ENCODE measurements around the gene SORT1.
"Not testable (repeated sequence)": the region's sequence is repeated elsewhere in the genome, so short reads cannot be mapped to it uniquely, and the experiment has no call there.

Gene SORT1

DNA sequence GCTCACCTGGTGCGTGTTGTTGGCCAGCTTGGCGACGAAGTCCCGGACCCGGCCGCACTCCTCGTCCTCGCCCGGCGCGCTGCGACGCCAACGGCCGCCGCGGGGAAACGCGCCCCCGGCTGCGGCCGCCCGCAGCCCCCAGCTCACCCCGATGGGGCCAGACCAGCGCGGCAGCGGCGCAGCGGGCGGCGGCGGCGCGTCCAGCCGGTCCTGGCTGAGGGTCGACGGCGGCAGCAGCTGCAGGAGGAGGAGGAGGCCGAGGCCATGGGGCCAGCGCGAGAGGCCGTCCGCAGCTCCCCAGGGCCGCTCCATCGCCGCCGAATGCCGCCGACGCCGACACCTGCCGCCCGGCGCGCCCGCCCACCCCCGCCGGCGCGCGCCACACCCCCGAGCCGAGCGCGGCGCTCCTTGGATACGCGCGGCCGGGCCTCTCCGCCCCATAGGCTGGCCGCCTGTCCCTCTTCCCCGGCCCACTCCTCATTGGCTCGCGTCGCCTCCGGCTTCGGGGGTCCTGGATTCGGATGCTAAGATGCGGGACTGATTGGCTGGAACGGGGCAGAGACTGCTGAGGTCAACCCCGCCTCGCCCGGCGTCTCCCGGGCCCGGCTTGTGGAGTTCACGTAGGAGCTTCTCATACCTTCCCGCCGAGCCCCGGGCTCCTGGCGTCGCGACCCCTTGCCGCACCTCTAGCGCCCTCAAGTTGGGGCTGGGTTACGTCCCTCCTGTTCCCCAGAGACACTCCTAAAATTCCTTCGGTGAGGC, at the start of gene SORT1:
Gene SORT1 (minus strand): TSS at position 338 of the 762 bp plus-strand sequence. CDS start 26 bp downstream, at position 312.
- DNase-seq (ENCODE audit: low read depth in 3 of 3, low spot score in 1 of 3) = peak in 2 of 3 donors; percentile 4 to 38

DNA sequence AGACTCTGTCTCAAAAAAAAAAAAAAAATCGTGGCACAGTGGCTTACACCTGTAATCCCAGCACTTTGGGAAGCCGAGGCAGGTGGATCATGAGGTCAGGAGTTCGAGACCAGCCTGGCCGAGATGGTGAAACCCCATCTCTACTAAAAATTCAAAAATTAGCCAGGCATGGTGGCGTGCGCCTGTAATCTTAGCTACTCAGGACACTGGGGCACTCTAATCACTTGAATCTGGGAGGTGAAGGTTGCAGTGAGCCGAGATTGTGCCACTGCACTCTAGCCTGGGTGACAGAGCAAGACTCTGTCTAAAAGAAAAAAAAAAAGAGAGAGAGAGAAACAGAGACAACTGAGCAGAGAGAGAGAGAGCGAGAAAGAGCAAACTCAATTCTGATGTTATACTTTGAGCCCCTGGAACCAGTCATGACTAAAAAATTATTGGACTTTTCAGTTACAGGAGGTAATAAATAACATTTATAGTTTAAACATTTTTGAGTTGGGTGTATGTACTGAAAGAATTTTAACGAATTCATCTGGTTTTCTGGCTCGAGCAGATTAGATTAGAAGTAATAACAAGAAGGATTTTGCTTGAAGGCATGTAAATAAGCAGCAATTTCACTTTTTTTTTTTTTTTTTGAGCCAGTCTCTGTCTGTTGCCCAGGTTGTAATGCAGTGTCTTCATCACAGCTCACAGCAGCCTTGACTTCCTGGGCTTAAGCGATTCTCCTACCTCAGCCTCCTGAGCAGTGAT, 48.4 kb upstream of the SORT1 start:
- DNase-seq (ENCODE audit: low read depth in 3 of 3, low spot score in 1 of 3) = not testable (repeated sequence)

- DNase-seq (ENCODE audit: low read depth in 3 of 3, low spot score in 1 of 3) = no peak
Observed at GRCh38 chr1:109444346-109444745, 46.6 kb upstream of the SORT1 start.

GRCh38 chr1:109443476-109443875, 45.8 kb upstream of the SORT1 start:
- DNase-seq (ENCODE audit: low read depth in 3 of 3, low spot score in 1 of 3) = no peak

- no peak for DNase-seq (ENCODE audit: low read depth in 3 of 3, low spot score in 1 of 3)
Observed at GRCh38 chr1:109441069-109441468, 43.4 kb upstream of the SORT1 start.

DNA sequence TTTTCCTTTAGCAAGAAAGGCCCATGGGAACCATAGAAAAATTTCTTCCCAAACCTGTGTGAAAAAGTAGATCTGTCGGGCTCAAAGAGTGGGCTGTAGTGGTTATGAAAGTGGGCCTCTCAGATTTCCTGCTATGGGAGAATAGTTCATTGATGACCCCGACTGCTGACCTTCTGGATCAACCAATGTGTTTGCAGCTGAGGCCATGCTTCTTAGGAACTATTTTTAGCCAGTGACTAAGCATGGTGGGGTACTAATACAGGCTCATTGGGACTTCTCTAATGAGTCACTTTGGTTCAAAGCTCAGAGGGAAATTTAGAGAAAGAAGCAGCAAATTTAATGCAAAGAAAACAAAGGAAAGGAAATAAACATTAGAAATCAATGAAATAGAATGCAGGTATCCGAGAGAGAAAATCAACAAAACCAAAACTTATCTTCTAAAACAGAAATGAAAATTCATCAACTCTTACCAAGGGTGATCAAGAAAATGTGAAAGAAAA, 41.1 kb upstream of the SORT1 start:
- no peak for DNase-seq (ENCODE audit: low read depth in 3 of 3, low spot score in 1 of 3)

- no peak for DNase-seq (ENCODE audit: low read depth in 3 of 3, low spot score in 1 of 3)
Observed at GRCh38 chr1:109434484-109434883, 36.8 kb upstream of the SORT1 start.

- no peak for DNase-seq (ENCODE audit: low read depth in 3 of 3, low spot score in 1 of 3)
Observed at GRCh38 chr1:109433322-109433721, 35.6 kb upstream of the SORT1 start.

GRCh38 chr1:109432336-109432735, 34.6 kb upstream of the SORT1 start:
- DNase-seq (ENCODE audit: low read depth in 3 of 3, low spot score in 1 of 3) = no peak

- DNase-seq (ENCODE audit: low read depth in 3 of 3, low spot score in 1 of 3) = no peak
Observed at GRCh38 chr1:109427171-109427467, 29.4 kb upstream of the SORT1 start.

- DNase-seq (ENCODE audit: low read depth in 3 of 3, low spot score in 1 of 3) = peak; percentile 78 to 87 (median 85)
Observed at GRCh38 chr1:109426281-109427170, 28.8 kb upstream of the SORT1 start, which contains the start of gene PSMA5. Gene PSMA5 (minus strand): TSS chr1:109426448. CDS start chr1:109426330, 118 bp downstream.

DNA sequence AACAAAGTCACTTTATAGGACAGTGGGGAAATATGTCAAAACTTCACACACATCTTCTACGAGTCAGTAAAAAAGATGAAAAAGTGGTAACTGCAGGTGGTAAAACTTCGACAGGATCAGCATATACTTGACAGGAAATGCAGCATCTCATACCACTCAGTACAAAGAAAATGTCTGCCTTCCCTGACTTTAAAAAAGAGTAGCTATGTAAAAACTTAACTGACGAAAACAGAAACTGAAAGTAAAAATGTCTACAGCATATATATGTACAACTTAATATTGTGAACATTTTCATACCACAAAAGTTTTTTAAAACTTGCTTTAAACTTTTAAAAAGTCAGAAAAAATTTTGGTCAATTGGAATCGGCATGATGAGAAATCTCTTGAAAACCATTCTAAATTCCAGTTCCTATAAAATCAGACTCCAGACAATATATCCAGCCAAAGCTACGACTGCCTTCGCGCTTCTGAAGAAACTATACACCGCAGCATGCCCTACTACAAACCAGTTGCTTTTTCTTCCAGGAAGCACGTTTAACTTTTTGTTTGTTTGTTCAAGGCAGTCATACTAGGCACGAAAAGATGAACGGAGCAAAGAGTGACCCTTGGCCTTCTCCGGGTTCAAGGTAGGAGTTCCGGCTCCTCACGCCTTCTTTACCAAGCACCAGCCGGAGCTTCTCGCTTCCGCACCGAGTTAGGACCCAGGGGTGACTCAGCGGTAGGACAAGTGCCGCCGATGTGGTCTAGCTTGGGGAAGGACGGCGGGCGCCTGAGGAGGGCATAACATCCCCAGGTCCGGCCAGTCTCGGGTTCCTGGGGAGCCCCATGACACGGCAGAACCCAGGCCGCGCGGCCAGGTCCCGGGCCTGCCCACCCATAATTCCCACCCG, 27.9 kb upstream of the SORT1 start:
- peak in 2 of 3 donors; percentile 8 to 18 for DNase-seq (ENCODE audit: low read depth in 3 of 3, low spot score in 1 of 3)

DNA sequence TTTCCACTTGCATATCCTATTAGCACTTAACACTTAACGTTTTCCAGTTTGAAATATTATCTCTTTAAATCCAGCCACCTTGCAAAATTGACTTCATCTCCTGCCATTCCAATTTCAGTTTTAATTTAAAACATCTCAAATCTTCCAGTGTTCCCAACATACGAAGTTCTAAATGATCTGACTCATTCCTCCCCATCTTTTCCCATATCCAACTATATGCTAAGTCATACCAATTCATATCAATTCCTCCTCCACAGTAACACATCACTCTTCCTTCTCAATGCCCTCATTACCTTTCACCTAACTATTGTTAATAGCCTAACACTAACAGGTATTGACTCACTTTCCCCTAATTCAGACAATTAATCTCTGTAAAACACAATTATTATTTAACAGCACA, 25.8 kb upstream of the SORT1 start:
- DNase-seq (ENCODE audit: low read depth in 3 of 3, low spot score in 1 of 3) = no peak

DNA sequence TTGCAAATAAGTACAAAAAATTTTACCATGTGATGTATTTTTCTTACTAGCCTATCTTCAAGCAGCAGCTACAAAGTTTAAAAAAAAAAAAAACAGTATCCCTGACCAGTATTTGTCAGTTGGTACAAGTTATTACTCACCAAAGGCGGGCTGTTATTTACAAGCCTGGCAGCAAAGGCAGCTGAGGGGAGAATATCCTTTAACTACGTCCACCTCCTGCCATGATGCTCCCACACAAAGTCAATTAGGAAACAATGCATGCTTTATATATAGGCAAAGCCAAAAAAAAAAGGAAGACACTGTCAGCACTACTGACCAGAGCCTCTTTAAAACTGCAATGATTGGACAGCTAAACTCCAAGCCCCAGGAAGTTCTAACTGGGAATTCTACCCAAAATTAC, 14.8 kb upstream of the SORT1 start:
- DNase-seq (ENCODE audit: low read depth in 3 of 3, low spot score in 1 of 3) = no peak

DNA sequence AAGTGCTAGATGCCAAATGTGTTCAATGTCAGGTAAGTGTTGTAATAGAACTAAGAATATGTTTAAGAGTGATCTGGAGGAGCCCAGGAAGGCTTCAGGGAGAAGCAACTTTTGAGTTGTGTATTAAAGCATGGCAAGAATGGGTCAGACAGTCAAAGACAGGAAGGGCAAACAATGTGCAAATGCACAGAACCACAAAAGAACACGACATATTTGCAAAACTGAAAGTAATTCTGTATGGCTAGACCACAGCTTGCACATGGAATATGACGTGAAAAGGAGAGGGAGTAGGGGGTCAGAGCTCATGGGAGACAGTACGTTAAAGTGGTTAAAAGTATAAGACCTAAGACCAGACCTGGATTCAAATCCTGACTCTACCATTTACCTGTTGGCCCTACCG, 7.1 kb upstream of the SORT1 start:
- no peak for DNase-seq (ENCODE audit: low read depth in 3 of 3, low spot score in 1 of 3)

GRCh38 chr1:109402025-109402424, 4.3 kb upstream of the SORT1 start:
- no peak for DNase-seq (ENCODE audit: low read depth in 3 of 3, low spot score in 1 of 3)

- DNase-seq (ENCODE audit: low read depth in 3 of 3, low spot score in 1 of 3) = no peak
Observed at GRCh38 chr1:109400035-109400655, 2.4 kb upstream of the SORT1 start.

DNA sequence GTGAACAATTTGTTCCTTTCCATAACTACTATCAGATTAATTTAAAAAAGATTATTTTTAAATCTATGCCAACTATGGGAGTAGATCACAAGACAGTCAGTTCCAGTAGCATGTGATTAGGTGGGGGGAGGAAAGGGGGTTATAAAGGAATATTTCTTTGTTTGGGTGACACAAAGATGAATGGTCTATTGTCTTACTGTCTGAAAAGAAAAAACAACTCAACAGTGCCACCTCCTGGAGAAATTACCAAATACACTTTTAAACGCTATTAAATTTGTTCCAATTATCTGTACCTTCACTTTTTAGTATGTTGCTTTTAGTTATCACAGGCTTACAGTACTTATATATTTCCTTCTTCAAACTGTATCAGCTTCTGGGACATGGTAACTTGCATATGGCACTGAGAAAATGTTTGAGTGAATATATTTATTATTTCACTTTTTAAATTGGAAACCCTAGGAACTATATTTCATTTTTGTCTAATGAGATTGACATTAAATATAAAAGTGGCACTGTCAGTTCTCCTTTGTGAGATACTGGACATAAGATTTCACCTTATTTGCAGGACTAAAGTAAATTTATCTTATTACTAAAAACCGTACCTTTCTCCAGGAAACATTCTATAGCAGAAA, 1.7 kb upstream of the SORT1 start:
- no peak for DNase-seq (ENCODE audit: low read depth in 3 of 3, low spot score in 1 of 3)

Measured in stimulated activated CD4-positive, alpha-beta T cell treated with anti-CD3 and anti-CD28 coated beads, TNF-alpha, amount 100 ng/mL, for 1 hour (primary cell).